ENCODE results near the gene CLIP1. TPM values are rescaled to one million over a fixed set of nuclear protein-coding genes. Genes with fewer than 3 reads are reported as not detected.

CLIP1 gene
- total RNA-seq, 1 donor from 2014 or later: 108 TPM

GRCh38 chr12:122349078-122349477, 73.4 kb downstream of the CLIP1 start:
- DNase-seq: no peak
- intact Hi-C loops (cut with DNase I): no loop called here
- no peak for ATAC-seq
- no peaks in the 10 kb centered on the region for H3K4me1 ChIP-seq
- H3K27ac ChIP-seq: no peak overlapping the region
- H3K27me3 ChIP-seq: no peaks in the 10 kb centered on the region
- H3K4me3 ChIP-seq: no peak overlapping the region
- H3K36me3 ChIP-seq: peaks cover 90% of the 10 kb centered on the region
- TF ChIP-seq CTCF (IDR thresholded peaks at IDR 0.05): no peak
- no peaks in the 10 kb centered on the region for H3K9me3 ChIP-seq

DNA sequence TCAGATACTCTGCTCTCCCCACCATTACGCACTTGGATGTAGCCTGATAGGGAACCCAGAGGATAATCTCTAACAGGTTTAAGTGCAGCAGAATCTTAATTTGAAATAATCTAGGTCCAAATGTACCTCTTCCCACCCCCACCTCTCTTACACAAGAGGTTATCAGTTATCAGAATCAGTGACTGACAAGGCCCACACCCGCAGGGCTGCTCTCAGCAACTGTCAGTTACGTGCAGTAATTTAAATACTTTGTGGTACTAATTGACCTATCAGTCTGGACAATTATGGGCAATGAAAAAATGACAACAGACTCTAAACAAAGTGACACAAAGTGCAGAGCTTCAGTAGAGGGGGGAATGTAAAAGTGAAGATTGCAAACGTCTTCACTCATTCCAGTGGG, 74.0 kb downstream of the CLIP1 start:
- peaks cover 89% of the 10 kb centered on the region for H3K36me3 ChIP-seq
- no peak for DNase-seq
- no peaks in the 10 kb centered on the region for H3K4me1 ChIP-seq
- H3K9me3 ChIP-seq: no peaks in the 10 kb centered on the region
- intact Hi-C loops (cut with DNase I): no loop called here
- no peak for TF ChIP-seq CTCF (IDR thresholded peaks at IDR 0.05)
- no peak for ATAC-seq
- H3K27ac ChIP-seq: no peak overlapping the region
- no peak overlapping the region for H3K4me3 ChIP-seq
- H3K27me3 ChIP-seq: no peaks in the 10 kb centered on the region

GRCh38 chr12:122346054-122346453, 76.4 kb downstream of the CLIP1 start:
- no peak for TF ChIP-seq CTCF (IDR thresholded peaks at IDR 0.05)
- Histone ChIP-seq H3K4me1 (no peaks in the 10 kb centered on the region), H3K36me3 (peaks cover 79% of the 10 kb centered on the region), H3K4me3 (no peak overlapping the region), H3K27ac (no peak overlapping the region), H3K9me3 (no peaks in the 10 kb centered on the region), H3K27me3 (no peaks in the 10 kb centered on the region)
- ATAC-seq (no peak), DNase-seq (no peak)
- intact Hi-C loops (cut with DNase I): no loop called here

GRCh38 chr12:122345042-122345441, 77.4 kb downstream of the CLIP1 start:
- H3K4me3 ChIP-seq: no peak overlapping the region
- no peaks in the 10 kb centered on the region for H3K9me3 ChIP-seq
- TF ChIP-seq CTCF (IDR thresholded peaks at IDR 0.05): no peak
- ATAC-seq (no peak), DNase-seq (no peak)
- H3K36me3 ChIP-seq: peaks cover 79% of the 10 kb centered on the region
- no peak overlapping the region for H3K27ac ChIP-seq
- no peaks in the 10 kb centered on the region for H3K27me3 ChIP-seq
- intact Hi-C loops (cut with DNase I): no loop called here
- H3K4me1 ChIP-seq: no peaks in the 10 kb centered on the region

DNA sequence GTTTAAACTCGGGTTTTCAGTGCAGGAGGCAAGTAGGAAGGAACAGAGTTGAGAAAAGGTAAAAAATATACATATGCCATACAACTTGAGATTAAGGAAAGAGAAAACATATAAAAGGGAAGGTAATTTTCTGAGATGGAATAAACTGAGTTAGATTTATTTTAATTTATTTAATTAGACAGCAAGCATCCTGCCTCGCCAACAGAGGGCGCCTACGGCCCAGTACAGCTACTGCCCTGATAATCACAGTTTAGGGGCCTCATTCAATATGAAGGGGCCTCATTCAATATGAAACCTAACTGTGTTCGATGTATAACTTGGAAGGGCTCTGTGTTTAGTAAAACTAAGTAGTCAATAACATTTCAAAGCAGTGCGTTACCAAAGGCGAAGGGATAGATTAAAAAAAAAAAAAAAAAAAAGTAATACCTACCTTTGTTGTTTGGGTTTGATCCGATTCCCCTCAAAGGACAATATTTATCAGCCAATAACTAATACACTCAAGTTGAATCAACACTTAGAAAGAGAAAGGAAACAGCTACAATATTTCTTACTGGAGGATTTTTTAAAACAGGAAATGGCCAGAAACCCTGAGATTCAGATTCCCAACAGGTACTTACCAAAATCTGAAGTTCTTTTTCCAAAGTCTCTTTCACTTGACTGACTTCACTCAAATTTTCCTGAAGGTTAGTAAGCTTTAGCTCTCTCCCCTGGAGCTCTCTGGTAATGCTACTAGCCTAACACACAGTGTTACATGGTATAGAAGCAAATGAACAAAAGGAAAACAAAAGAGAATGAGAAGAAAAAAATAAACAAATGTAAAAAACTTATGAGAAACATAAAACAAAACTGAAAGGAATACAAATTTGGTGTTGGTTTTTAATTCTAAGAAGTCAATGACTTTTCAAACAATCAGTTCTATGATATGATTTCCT, 86.2 kb downstream of the CLIP1 start:
- Histone ChIP-seq H3K27me3 (no peaks in the 10 kb centered on the region), H3K27ac (no peak overlapping the region), H3K36me3 (peaks cover 79% of the 10 kb centered on the region), H3K4me3 (no peak overlapping the region), H3K4me1 (no peaks in the 10 kb centered on the region), H3K9me3 (no peaks in the 10 kb centered on the region)
- TF ChIP-seq CTCF (IDR thresholded peaks at IDR 0.05): peak; percentile 64
- intact Hi-C loops (cut with DNase I): no loop called here
- DNase-seq: no peak
- ATAC-seq: peak; percentile 39

Measured in upper lobe of right lung (tissue), 1 donor.